ENCODE results near the gene UPF1. TPM values are rescaled to one million over a fixed set of nuclear protein-coding genes. Genes with fewer than 3 reads are reported as not detected.
"Not testable (repeated sequence)": the region's sequence is repeated elsewhere in the genome, so short reads cannot be mapped to it uniquely, and the experiment has no call there.

Gene UPF1
- total and polyA plus RNA-seq, 9 donors = 29.8 to 44.3 (median 41.3) TPM

GRCh38 chr19:18811638-18812037 lies 20.1 kb upstream of the UPF1 start:
- 85% methylated on average over 2 of the region's 5 CpGs for WGBS (ENCODE audit: insufficient coverage)
- not testable (repeated sequence) for H3K27ac ChIP-seq (ENCODE audit: low read length); H3K27me3 ChIP-seq (ENCODE audit: control insufficient read depth, insufficient read depth, low read length); H3K4me1 ChIP-seq (ENCODE audit: control insufficient read depth, insufficient read depth, low read length); H3K4me3 ChIP-seq (ENCODE audit: low read length); DNase-seq; H3K9me3 ChIP-seq (replicated peaks; ENCODE audit: control insufficient read depth, low read depth, low read length); H3K36me3 ChIP-seq (ENCODE audit: control insufficient read depth, insufficient read depth, low read length)

- Histone ChIP-seq H3K9me3 (replicated peaks; ENCODE audit: control insufficient read depth, low read depth, low read length) (no peaks in the 10 kb centered on the region), H3K36me3 (ENCODE audit: control insufficient read depth, insufficient read depth, low read length) (no peaks in the 10 kb centered on the region), H3K4me3 (ENCODE audit: low read length) (no peak overlapping the region), H3K27ac (ENCODE audit: low read length) (peak overlapping the region; percentile 29), H3K4me1 (ENCODE audit: control insufficient read depth, insufficient read depth, low read length) (peaks cover 6% of the 10 kb centered on the region), H3K27me3 (ENCODE audit: control insufficient read depth, insufficient read depth, low read length) (peaks cover 2% of the 10 kb centered on the region)
- 40% methylated on average over 4 of the region's 9 CpGs for WGBS (ENCODE audit: insufficient coverage)
- peak; percentile 87 for DNase-seq
These were observed 17.7 kb upstream of the UPF1 start for GRCh38 chr19:18814063-18814462.

GRCh38 chr19:18815673-18816072 lies 16.1 kb upstream of the UPF1 start:
- Histone ChIP-seq H3K9me3 (replicated peaks; ENCODE audit: control insufficient read depth, low read depth, low read length) (no peaks in the 10 kb centered on the region), H3K27ac (ENCODE audit: low read length) (no peak overlapping the region), H3K4me1 (ENCODE audit: control insufficient read depth, insufficient read depth, low read length) (peaks cover 6% of the 10 kb centered on the region), H3K36me3 (ENCODE audit: control insufficient read depth, insufficient read depth, low read length) (no peaks in the 10 kb centered on the region), H3K4me3 (ENCODE audit: low read length) (no peak overlapping the region), H3K27me3 (ENCODE audit: control insufficient read depth, insufficient read depth, low read length) (peaks cover 2% of the 10 kb centered on the region)
- DNase-seq = no peak
- 65% methylated on average over 3 of the region's 5 CpGs for WGBS (ENCODE audit: insufficient coverage)

- not testable (repeated sequence) for H3K36me3 ChIP-seq (ENCODE audit: control insufficient read depth, insufficient read depth, low read length); H3K27ac ChIP-seq (ENCODE audit: low read length); H3K4me1 ChIP-seq (ENCODE audit: control insufficient read depth, insufficient read depth, low read length); H3K9me3 ChIP-seq (replicated peaks; ENCODE audit: control insufficient read depth, low read depth, low read length); H3K4me3 ChIP-seq (ENCODE audit: low read length); H3K27me3 ChIP-seq (ENCODE audit: control insufficient read depth, insufficient read depth, low read length); DNase-seq
- no CpG with 5 or more reads among the region's 4 CpGs for WGBS (ENCODE audit: insufficient coverage)
These were observed 15.1 kb upstream of the UPF1 start for GRCh38 chr19:18816645-18817044.

GRCh38 chr19:18817574-18817973 lies 14.2 kb upstream of the UPF1 start:
- Histone ChIP-seq H3K27ac (ENCODE audit: low read length) (no peak overlapping the region), H3K36me3 (ENCODE audit: control insufficient read depth, insufficient read depth, low read length) (no peaks in the 10 kb centered on the region), H3K27me3 (ENCODE audit: control insufficient read depth, insufficient read depth, low read length) (peaks cover 2% of the 10 kb centered on the region), H3K9me3 (replicated peaks; ENCODE audit: control insufficient read depth, low read depth, low read length) (no peaks in the 10 kb centered on the region), H3K4me3 (ENCODE audit: low read length) (no peak overlapping the region), H3K4me1 (ENCODE audit: control insufficient read depth, insufficient read depth, low read length) (peaks cover 6% of the 10 kb centered on the region)
- no peak for DNase-seq
- WGBS (ENCODE audit: insufficient coverage) = 85% methylated on average over 4 of the region's 9 CpGs

GRCh38 chr19:18828786-18829185 lies 3.0 kb upstream of the UPF1 start:
- Histone ChIP-seq H3K27ac (ENCODE audit: low read length) (no peak overlapping the region), H3K4me3 (ENCODE audit: low read length) (no peak overlapping the region), H3K4me1 (ENCODE audit: control insufficient read depth, insufficient read depth, low read length) (peaks cover 16% of the 10 kb centered on the region), H3K9me3 (replicated peaks; ENCODE audit: control insufficient read depth, low read depth, low read length) (peaks cover 6% of the 10 kb centered on the region), H3K27me3 (ENCODE audit: control insufficient read depth, insufficient read depth, low read length) (peaks cover 2% of the 10 kb centered on the region), H3K36me3 (ENCODE audit: control insufficient read depth, insufficient read depth, low read length) (peaks cover 4% of the 10 kb centered on the region)
- DNase-seq = no peak
- 52% methylated on average over 5 of the region's 6 CpGs for WGBS (ENCODE audit: insufficient coverage)

- 100% methylated on average over 1 of the region's 2 CpGs for WGBS (ENCODE audit: insufficient coverage)
- Histone ChIP-seq H3K4me1 (ENCODE audit: control insufficient read depth, insufficient read depth, low read length) (peaks cover 24% of the 10 kb centered on the region), H3K27me3 (ENCODE audit: control insufficient read depth, insufficient read depth, low read length) (peaks cover 2% of the 10 kb centered on the region), H3K27ac (ENCODE audit: low read length) (no peak overlapping the region), H3K36me3 (ENCODE audit: control insufficient read depth, insufficient read depth, low read length) (peaks cover 17% of the 10 kb centered on the region), H3K9me3 (replicated peaks; ENCODE audit: control insufficient read depth, low read depth, low read length) (peaks cover 6% of the 10 kb centered on the region), H3K4me3 (ENCODE audit: low read length) (no peak overlapping the region)
- no peak for DNase-seq
These were observed 1.3 kb upstream of the UPF1 start for GRCh38 chr19:18830488-18830887.

- under 1% methylated on average over 68 of the region's 69 CpGs for WGBS (ENCODE audit: insufficient coverage)
- DNase-seq = no peak
- Histone ChIP-seq H3K4me3 (ENCODE audit: low read length) (peak overlapping the region; percentile 84), H3K36me3 (ENCODE audit: control insufficient read depth, insufficient read depth, low read length) (peaks cover 28% of the 10 kb centered on the region), H3K27me3 (ENCODE audit: control insufficient read depth, insufficient read depth, low read length) (peaks cover 2% of the 10 kb centered on the region), H3K9me3 (replicated peaks; ENCODE audit: control insufficient read depth, low read depth, low read length) (no peaks in the 10 kb centered on the region), H3K4me1 (ENCODE audit: control insufficient read depth, insufficient read depth, low read length) (peaks cover 24% of the 10 kb centered on the region), H3K27ac (ENCODE audit: low read length) (peak overlapping the region; percentile 51)
These were observed 764 bp downstream of the UPF1 start for GRCh38 chr19:18832306-18833140.

GRCh38 chr19:18833141-18833476 lies 1.4 kb downstream of the UPF1 start:
- no peak for DNase-seq
- Histone ChIP-seq H3K36me3 (ENCODE audit: control insufficient read depth, insufficient read depth, low read length) (peaks cover 31% of the 10 kb centered on the region), H3K27ac (ENCODE audit: low read length) (peak overlapping the region; percentile 51), H3K9me3 (replicated peaks; ENCODE audit: control insufficient read depth, low read depth, low read length) (no peaks in the 10 kb centered on the region), H3K27me3 (ENCODE audit: control insufficient read depth, insufficient read depth, low read length) (peaks cover 2% of the 10 kb centered on the region), H3K4me1 (ENCODE audit: control insufficient read depth, insufficient read depth, low read length) (peaks cover 24% of the 10 kb centered on the region), H3K4me3 (ENCODE audit: low read length) (peak overlapping the region; percentile 84)
- 10% methylated on average over 2 of the region's 9 CpGs for WGBS (ENCODE audit: insufficient coverage)

GRCh38 chr19:18833849-18834643 lies 2.3 kb downstream of the UPF1 start:
- Histone ChIP-seq H3K36me3 (ENCODE audit: control insufficient read depth, insufficient read depth, low read length) (peaks cover 32% of the 10 kb centered on the region), H3K4me1 (ENCODE audit: control insufficient read depth, insufficient read depth, low read length) (peaks cover 24% of the 10 kb centered on the region), H3K9me3 (replicated peaks; ENCODE audit: control insufficient read depth, low read depth, low read length) (no peaks in the 10 kb centered on the region), H3K27me3 (ENCODE audit: control insufficient read depth, insufficient read depth, low read length) (peaks cover 2% of the 10 kb centered on the region), H3K4me3 (ENCODE audit: low read length) (peak overlapping the region; percentile 84), H3K27ac (ENCODE audit: low read length) (no peak overlapping the region)
- WGBS (ENCODE audit: insufficient coverage) = 28% methylated on average over 10 of the region's 18 CpGs
- DNase-seq = no peak

Data from muscle of leg (tissue), 11 donors.